HG03060 (cell line): ENCODE measurements around the gene RPS6KL1.
A peak's percentile ranks its signal among the peaks of the same experiment; 100 is the strongest.

Experiments
- ATAC-seq: cut with Tn5 transposase; IDR thresholded peaks from one replicate; pipeline ENCODE4 v1.9.1; 2021; ENCODE audit warnings: low read depth, moderate number of reproducible peaks; ENCODE audit not compliant: unreplicated experiment

Gene RPS6KL1

GRCh38 chr14:74893614-74894091 lies 29.4 kb downstream of the RPS6KL1 start:
- ATAC-seq, result peak; percentile 49

- ATAC-seq, result no peak
These were observed 30.3 kb downstream of the RPS6KL1 start for GRCh38 chr14:74892745-74893144.

- no peak for ATAC-seq
These were observed 31.2 kb downstream of the RPS6KL1 start for GRCh38 chr14:74891870-74892269.

GRCh38 chr14:74890262-74890661 lies 32.8 kb downstream of the RPS6KL1 start:
- no peak for ATAC-seq

GRCh38 chr14:74888164-74889158 lies 34.6 kb downstream of the RPS6KL1 start:
- ATAC-seq, result no peak

GRCh38 chr14:74886001-74886400 lies 37.1 kb downstream of the RPS6KL1 start:
- ATAC-seq, result no peak

- peak; percentile 14 for ATAC-seq
These were observed 40.7 kb downstream of the RPS6KL1 start for GRCh38 chr14:74882103-74882920.

GRCh38 chr14:74881431-74882102 lies 41.5 kb downstream of the RPS6KL1 start, which contains the start of gene DLST:
Gene DLST (plus strand): TSS chr14:74881916. CDS start chr14:74881954, 38 bp downstream.
- ATAC-seq, result peak; percentile 74

- no peak for ATAC-seq
These were observed 43.5 kb downstream of the RPS6KL1 start for GRCh38 chr14:74879427-74880182.

- no peak for ATAC-seq
These were observed 46.8 kb downstream of the RPS6KL1 start, which contains the start of gene PROX2 for GRCh38 chr14:74875941-74876913. Gene PROX2 (minus strand): TSS chr14:74876145. CDS start chr14:74863834, 12,311 bp downstream.

- ATAC-seq, result no peak
These were observed 47.9 kb downstream of the RPS6KL1 start for GRCh38 chr14:74875204-74875603.

- no peak for ATAC-seq
These were observed 51.2 kb downstream of the RPS6KL1 start for GRCh38 chr14:74871819-74872218.

- ATAC-seq, result no peak
These were observed 54.3 kb downstream of the RPS6KL1 start for GRCh38 chr14:74868739-74869138.

GRCh38 chr14:74867673-74868072 lies 55.4 kb downstream of the RPS6KL1 start:
- ATAC-seq, result no peak

- ATAC-seq, result no peak
These were observed 56.2 kb downstream of the RPS6KL1 start for GRCh38 chr14:74866708-74867389.

- ATAC-seq, result no peak
These were observed 57.9 kb downstream of the RPS6KL1 start for GRCh38 chr14:74865156-74865555.

GRCh38 chr14:74864198-74864597 lies 58.9 kb downstream of the RPS6KL1 start:
- ATAC-seq, result no peak

GRCh38 chr14:74863274-74863673 lies 59.8 kb downstream of the RPS6KL1 start:
- ATAC-seq, result no peak
